Pancreas (tissue), 10 donors: ENCODE results near the gene S1PR1. TPM values are rescaled to one million over a fixed set of nuclear protein-coding genes. Genes with fewer than 3 reads are reported as not detected.

Experiments
- ATAC-seq, 4 donors: fragments of 200-7000 bp; cut with Tn5 transposase; one replicate each; pipeline versions ENCODE4 v1.8.0 to v1.9.1; 2020; ENCODE audit warnings: mild to moderate bottlenecking in 4 of 4, moderate library complexity in 4 of 4
- DNase-seq, 6 donors: peaks; one replicate each; pipeline ENCODE4 v3.0.0-alpha.2; 2020
- FAIRE-seq: peaks from 2 replicates; lab custom pipeline; 2012; peaks lifted over from hg19 to GRCh38; lab: Jason Lieb, UNC
- H3K27ac ChIP-seq, 4 donors: fragments of 200-600 bp; sonication (generic); 1 replicate in 3 of 4; 2 replicates in 1 of 4; pipeline versions ENCODE4 v1.5.0 to v1.8.0; 2020
- H3K27me3 ChIP-seq, 4 donors: fragments of 200-600 bp; one replicate each; pipeline ENCODE4 v1.8.0; 2021
- H3K36me3 ChIP-seq, 3 donors: fragments of 200-600 bp; sonication (generic) in 1 of 3; one replicate each; pipeline versions ENCODE4 v1.5.0 to v1.8.0; 2020 to 2021
- H3K4me1 ChIP-seq, 3 donors: fragments of 200-600 bp; one replicate each; pipeline ENCODE4 v1.8.0; 2021
- H3K4me3 ChIP-seq, 4 donors: fragments of 200-600 bp; sonication (generic) in 2 of 4; one replicate each; pipeline versions ENCODE4 v1.5.0 to v1.8.0; 2020 to 2021
- H3K9me3 ChIP-seq, 4 donors: fragments of 200-600 bp; one replicate each; pipeline ENCODE4 v1.8.0; 2021
- WGBS, 2 donors: extraction: QIAGEN DNeasy Blood & Tissue Kit; methylation state at CpG; one replicate each; pipeline ENCODE4 v1.1.7; 2013; 5-methylcytosine and 5-hydroxymethylcytosine counted together
- intact Hi-C, 3 donors: fragments of 100-400 bp; cut with DNase I; formaldehyde crosslinking; loops; one replicate each; pipeline versions ENCODE4 v1.11.1 to v1.14.2; 2022
- polyA plus RNA-seq, 2 donors: library from polyadenylated mRNA; stranded (reverse); fragments of 200-250 nt; gene quantifications; one replicate each; pipeline ENCODE4 v1.2.3, GENCODE V29; 2013
- total RNA-seq, 6 donors: library from RNA; stranded (reverse); fragmentation: NEBNext Ultra II Directional in 4 of 6; extraction: Animal tissue kit (Norgen Biotek cat#: 25700) in 4 of 6; gene quantifications; one replicate each; pipeline versions ENCODE4 v1.2.1 to v1.2.4, GENCODE V29; 2021 to 2023
- TF ChIP-seq, protein P1 (sequence below), 4 donors: fragments of 200-600 bp; sonication (generic) in 3 of 4; IDR thresholded peaks; one replicate each; pipeline versions ENCODE4 v1.5.0 to v1.8.0; 2021; ENCODE audit warnings: antibody characterized with exemption in 4 of 4
- donor health status: healthy with polysubstance abuse.
- donor health status: DM: no; HTN: no; CAD: no; lungs with moderate emphysema.
- donor health status: DM: no; HTN: no; CAD: no.
- donor health status: control.
- donor health status: control.
- donor health status: Bipolar disorder and iron deficiency.
- donor health status: DM: yes; HTN: yes; CAD: no.
- donor health status: DM: no; HTN: no; CAD: no.
- donor health status: DM: no; HTN: no; CAD: no.
- donor health status: DM: yes; HTN: yes; CAD: no.

Gene S1PR1
- total and polyA plus RNA-seq, 8 donors, result 2.3 to 10.1 (median 5.7) TPM

DNA sequence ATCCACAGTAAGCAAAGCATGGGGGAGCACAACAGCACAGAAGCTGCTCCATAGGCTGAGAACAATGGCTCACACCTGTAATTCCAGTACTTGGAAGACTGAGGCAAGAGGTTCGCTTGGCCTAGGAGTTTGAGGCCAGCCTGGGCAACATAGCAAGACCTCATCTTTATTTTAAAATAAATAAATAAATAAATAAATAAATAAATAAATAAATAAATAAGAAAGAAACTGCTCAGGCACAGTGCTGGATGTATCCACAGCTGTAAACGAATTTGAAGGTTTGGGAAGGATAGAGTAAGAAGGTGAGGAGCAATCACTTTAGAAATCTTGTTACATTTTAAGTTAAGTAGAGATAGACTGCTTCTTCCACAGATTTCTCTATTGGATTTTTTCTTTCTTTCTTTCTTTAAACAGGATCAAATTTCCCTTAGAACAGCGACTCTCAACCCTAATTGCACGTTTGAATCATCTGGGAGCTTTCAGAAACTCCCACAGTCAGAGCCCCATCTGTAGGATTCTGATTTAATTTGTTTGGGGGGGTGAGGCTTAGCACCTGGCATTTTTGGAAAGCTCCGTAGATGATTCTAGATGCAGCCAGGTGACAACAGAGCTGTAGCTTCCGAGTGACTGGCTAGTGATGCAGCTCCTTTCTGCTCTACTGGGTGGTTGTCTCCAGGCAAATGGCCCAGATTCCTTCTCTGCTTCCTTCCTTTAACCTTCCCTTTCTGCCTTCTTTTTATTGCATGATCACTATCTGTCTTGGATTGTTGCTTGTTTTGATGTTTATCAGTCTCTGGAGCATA, 53.5 kb downstream of the S1PR1 start:
- ATAC-seq, result no peak
- no peaks in the 10 kb centered on the region for H3K9me3 ChIP-seq
- FAIRE-seq, result no peak
- TF ChIP-seq, protein P1, sequence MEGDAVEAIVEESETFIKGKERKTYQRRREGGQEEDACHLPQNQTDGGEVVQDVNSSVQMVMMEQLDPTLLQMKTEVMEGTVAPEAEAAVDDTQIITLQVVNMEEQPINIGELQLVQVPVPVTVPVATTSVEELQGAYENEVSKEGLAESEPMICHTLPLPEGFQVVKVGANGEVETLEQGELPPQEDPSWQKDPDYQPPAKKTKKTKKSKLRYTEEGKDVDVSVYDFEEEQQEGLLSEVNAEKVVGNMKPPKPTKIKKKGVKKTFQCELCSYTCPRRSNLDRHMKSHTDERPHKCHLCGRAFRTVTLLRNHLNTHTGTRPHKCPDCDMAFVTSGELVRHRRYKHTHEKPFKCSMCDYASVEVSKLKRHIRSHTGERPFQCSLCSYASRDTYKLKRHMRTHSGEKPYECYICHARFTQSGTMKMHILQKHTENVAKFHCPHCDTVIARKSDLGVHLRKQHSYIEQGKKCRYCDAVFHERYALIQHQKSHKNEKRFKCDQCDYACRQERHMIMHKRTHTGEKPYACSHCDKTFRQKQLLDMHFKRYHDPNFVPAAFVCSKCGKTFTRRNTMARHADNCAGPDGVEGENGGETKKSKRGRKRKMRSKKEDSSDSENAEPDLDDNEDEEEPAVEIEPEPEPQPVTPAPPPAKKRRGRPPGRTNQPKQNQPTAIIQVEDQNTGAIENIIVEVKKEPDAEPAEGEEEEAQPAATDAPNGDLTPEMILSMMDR (IDR thresholded peaks at IDR 0.05), result no peak
- no peak overlapping the region for H3K4me3 ChIP-seq
- no peaks in the 10 kb centered on the region for H3K27me3 ChIP-seq
- H3K36me3 ChIP-seq, result no peaks in the 10 kb centered on the region
- 58 to 60% methylated on average over 6 of the region's 6 CpGs for WGBS, 2 donors
- H3K4me1 ChIP-seq, result peaks cover 0 to 4% (median 0%) of the 10 kb centered on the region in 3 donors
- DNase-seq, result no peak
- H3K27ac ChIP-seq, result no peak overlapping the region
- intact Hi-C loops, result no loop called here

Other genes starting within 250 kb of the S1PR1 start
- 10 to 100 TPM; 17.5 to 28.6 (median 22.4) TPM for gene DPH5, start 211.2 kb upstream of the S1PR1 start, total RNA-seq
- 10 to 100 TPM; 22.9 to 29.5 TPM for gene DPH5, start 211.2 kb upstream of the S1PR1 start, polyA plus RNA-seq